M059J (cell line): ENCODE results near the gene HM13. TPM values are rescaled to one million over a fixed set of nuclear protein-coding genes. Genes with fewer than 3 reads are reported as not detected.
"Not testable (repeated sequence)": the region's sequence is repeated elsewhere in the genome, so short reads cannot be mapped to it uniquely, and the experiment has no call there.

Experiments used
- DNase-seq: peaks from one replicate; pipeline ENCODE4 v3.0.0-alpha.2; 2012; ENCODE audit warnings: low read depth
- total RNA-seq: library from RNA; depleted of rRNA; stranded (reverse); fragments of >200 nt; shearing (Covaris generic); gene quantifications from 2 replicates; pipeline ENCODE4 v1.2.3, GENCODE V29; 2014

HM13 gene
- total RNA-seq, 1 experiment from 2014 or later: 248 TPM

DNA sequence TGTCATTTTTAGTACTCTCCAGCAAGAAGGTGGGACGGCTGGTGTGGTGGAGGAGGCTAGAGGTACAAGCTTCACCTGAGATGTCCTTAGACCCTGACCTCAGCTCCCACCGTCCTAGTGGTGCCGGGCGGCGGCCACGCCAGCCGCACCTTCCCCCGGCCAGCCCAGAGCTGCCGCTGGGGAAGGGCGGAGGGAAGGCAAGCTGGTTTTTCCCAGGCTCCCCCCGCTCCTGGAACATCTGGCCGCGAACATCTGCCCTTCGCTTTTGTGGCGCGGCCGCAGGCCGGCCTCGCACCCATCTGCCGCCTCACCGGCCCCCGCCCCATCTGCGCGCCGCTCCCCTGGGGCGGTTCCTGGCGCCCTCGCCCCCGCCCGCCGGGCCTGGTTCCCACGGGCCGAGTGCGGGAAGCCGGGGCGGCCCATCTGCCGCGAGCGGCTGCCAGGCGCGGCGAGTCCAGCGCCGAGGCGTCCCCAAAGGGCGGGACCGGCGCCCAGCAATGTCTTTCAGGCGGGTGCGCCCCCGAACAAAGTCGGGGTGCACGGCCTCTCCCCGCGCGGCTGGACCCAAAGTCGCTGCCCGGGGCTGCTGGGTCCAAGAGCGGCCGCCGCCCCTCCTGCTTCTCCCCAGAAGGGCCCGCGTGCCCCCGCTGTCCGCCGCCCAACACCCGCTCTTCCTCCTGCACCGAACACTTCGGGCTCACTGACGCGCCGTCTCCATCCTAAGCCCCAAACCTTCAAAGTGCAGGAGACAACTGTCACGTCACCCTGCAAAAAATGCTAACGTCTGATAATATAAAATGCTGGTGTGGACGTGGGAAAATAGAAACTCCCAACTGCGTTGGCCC is 73.5 kb downstream of the HM13 start:
- DNase-seq: peak; percentile 47

- DNase-seq: peak; percentile 66
Observed at GRCh38 chr20:31590717-31591225, 76.5 kb downstream of the HM13 start.

DNA sequence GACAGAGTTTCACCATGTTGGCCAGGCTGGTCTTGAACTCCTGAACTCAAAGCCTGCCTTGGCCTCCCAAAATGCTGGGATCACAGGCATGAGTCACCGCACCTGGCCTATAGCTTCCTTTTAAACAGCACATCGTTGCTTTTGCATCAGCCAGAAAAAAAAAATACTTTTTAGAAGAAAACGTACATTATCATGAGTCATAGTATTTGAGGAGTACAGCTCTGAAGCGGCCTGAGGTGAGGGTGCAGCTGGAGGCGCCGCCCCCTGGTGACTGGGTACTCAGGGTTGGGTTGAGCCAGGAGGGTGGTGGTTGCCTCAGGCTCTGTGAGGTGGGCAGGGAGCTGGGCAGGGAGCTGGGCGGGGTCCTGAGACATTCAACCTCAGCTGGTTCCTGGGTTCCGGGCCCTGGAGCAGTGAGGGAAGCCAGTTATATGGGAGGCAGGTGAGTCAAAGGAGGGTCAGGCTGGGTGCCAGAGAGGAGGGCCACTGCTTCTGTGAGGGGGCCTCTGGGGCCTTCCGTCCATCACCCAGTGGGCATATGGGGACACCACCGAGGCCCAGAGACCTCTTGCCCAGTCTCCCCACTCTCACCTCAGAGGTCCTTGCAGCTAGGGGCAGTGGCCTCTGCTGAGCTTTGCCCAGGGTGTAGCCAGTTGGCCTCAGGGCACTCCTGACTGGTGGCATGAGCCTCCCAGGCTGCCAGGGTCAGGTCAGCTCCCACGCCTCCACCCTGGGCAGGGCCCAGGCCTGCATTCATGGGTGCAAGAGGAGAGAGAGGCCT is 79.2 kb downstream of the HM13 start:
- peak; percentile 100 for DNase-seq

DNA sequence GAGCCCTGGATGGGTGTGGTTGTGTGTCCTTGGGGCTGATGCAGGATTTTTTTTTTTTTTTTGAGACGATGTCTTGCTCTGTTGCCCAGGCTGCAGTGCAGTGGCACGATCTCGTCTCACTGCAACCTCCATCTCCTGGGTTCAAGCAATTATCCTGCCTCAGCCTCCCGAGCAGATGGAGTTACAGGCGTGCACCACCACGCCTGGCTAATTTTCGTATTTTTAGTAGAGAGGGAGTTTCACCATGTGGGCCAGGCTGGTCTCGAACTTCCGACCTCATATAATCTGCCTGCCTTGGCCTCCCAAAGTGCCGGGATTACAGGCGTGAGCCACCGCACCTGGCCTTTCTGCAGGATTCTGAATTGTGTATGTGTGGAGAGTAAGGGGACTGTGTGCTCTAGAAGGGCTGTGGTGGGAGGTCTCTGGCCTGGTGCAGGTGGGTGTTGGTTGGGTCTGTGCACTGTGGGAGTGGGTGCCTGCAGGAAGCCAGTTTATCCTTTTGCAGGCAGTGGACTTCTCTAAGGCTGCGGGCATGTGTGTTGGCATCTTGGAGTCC is 79.8 kb downstream of the HM13 start:
- DNase-seq: no peak

GRCh38 chr20:31594558-31595379 is 80.5 kb downstream of the HM13 start:
- peak; percentile 72 for DNase-seq

- no peak for DNase-seq
Observed at GRCh38 chr20:31595380-31595653, 81.1 kb downstream of the HM13 start.

GRCh38 chr20:31595654-31596411 is 81.6 kb downstream of the HM13 start:
- peak; percentile 100 for DNase-seq

- DNase-seq: not testable (repeated sequence)
Observed at GRCh38 chr20:31596412-31596715, 82.1 kb downstream of the HM13 start.

DNA sequence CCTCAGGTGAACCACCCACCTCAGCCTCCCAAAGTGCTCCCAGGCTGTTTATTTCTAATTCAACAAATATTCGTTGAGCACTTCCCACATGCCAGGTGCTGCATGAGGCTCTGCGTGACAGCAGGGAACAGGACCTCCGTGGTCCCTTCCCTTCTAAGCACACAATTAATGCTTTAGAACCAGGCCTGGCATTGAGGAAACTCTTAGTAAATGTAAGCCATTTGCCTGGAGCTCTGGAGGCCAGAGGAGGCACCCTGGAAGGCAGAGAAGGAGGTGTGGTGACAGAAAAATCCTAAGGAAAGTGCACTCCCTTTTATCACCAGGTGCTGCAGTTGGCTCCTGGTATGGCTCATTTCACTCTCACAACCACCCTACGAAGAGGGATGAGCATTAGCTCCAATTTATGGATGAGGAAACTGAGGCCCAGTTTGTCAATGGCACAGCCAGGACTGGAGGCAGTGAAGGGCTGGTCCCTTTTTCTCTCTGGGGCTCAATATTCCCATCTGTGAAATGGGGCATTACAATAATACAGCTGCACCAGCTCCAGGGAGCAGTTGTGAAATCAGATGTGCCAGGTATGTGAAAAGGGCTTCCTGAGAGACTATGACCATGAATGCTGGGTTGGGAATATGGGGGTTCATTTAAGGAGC is 82.7 kb downstream of the HM13 start:
- peak; percentile 70 for DNase-seq

DNA sequence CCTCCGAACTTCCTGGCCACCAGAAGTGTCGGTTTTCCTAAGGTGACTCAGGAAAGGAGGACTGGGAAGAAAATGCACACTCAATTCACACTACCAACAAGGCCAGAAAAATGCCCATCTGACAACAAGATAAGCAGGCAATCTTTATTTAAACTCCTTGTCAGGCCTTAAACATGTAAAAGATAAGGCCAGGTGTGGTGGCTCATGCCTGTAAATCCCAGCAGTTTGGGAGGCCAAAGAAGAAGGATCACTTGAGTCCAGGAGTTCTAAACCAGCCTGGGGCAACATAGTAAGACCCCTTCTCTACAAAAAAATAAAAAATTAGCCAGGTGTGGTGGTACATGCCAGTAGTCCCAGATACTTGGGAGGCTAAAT is 83.2 kb downstream of the HM13 start:
- peak; percentile 23 for DNase-seq

GRCh38 chr20:31602431-31602778 is 88.2 kb downstream of the HM13 start:
- peak; percentile 55 for DNase-seq

- DNase-seq: peak; percentile 98
Observed at GRCh38 chr20:31602779-31603441, 88.7 kb downstream of the HM13 start.

- DNase-seq: peak; percentile 100
Observed at GRCh38 chr20:31603822-31604566, 89.8 kb downstream of the HM13 start.

GRCh38 chr20:31604567-31605030 is 90.4 kb downstream of the HM13 start:
- no peak for DNase-seq

DNA sequence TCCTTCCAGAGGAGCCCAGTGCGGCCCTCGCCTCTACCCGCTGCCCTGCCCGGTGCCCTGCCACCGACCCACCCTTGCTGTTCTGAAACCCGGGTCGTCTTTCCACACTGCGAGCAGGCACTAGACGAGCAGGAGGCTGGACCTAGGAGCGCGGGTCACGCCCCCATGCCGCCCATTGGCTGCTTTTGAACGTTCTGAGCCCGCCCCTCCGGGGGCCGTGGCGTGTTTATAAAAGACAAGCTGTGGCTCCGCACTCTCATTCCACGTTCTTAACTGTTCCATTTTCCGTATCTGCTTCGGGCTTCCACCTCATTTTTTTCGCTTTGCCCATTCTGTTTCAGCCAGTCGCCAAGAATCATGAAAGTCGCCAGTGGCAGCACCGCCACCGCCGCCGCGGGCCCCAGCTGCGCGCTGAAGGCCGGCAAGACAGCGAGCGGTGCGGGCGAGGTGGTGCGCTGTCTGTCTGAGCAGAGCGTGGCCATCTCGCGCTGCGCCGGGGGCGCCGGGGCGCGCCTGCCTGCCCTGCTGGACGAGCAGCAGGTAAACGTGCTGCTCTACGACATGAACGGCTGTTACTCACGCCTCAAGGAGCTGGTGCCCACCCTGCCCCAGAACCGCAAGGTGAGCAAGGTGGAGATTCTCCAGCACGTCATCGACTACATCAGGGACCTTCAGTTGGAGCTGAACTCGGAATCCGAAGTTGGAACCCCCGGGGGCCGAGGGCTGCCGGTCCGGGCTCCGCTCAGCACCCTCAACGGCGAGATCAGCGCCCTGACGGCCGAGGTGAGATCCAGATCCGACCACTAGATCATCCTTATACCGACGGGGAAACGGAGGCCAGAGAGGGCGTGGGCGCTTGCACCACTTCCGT is 91.0 kb downstream of the HM13 start, which contains the start of gene ID1:
Gene ID1 (plus strand): TSS at position 259 of the 871 bp plus-strand sequence. CDS start 99 bp downstream, at position 358.
- DNase-seq: peak; percentile 99

DNA sequence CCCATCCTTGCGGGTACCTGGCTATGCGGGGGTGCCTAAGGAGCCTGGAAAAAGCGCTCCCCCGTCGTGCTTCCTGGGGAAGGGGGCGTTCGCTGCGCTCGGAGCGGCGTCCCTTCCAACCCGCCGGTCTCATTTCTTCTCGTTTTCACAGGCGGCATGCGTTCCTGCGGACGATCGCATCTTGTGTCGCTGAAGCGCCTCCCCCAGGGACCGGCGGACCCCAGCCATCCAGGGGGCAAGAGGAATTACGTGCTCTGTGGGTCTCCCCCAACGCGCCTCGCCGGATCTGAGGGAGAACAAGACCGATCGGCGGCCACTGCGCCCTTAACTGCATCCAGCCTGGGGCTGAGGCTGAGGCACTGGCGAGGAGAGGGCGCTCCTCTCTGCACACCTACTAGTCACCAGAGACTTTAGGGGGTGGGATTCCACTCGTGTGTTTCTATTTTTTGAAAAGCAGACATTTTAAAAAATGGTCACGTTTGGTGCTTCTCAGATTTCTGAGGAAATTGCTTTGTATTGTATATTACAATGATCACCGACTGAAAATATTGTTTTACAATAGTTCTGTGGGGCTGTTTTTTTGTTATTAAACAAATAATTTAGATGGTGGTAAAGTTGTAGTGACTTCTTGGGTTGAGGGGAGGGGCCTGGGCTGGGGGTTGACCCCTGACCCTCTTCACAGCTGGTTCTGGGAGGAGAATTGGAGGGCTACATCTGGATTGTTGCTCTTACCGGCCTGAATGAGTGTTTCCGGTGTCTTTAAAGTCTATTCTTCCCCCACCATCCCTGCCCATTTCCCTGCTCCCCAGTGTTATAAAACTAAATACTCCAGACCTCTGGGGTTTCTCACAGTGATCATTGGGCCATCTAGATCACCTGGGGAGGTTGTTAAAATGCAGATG is 91.9 kb downstream of the HM13 start:
- DNase-seq: peak; percentile 47
